ENCODE results near the gene SEC61A2. TPM values are rescaled to one million over a fixed set of nuclear protein-coding genes. Genes with fewer than 3 reads are reported as not detected.
A peak's percentile ranks its signal among the peaks of the same experiment; 100 is the strongest.

The SEC61A2 gene
- polyA plus RNA-seq, 3 donors = 0.30 to 3.4 (median 0.98) TPM

GRCh38 chr10:12156367-12157123 lies 27.1 kb downstream of the SEC61A2 start:
- no peak overlapping the region for H3K4me2 ChIP-seq (replicated peaks; ENCODE audit: extremely low read depth, low read length, poor library complexity, severe bottlenecking)
- WGBS (ENCODE audit: insufficient coverage) = no CpG with 5 or more reads among the region's 14 CpGs
- no peak overlapping the region for H3K9ac ChIP-seq (ENCODE audit: insufficient read depth, low read length, poor library complexity, severe bottlenecking)
- peaks cover 64% of the 10 kb centered on the region for H4K20me1 ChIP-seq (ENCODE audit: insufficient read depth, low read length)
- peaks cover 16% of the 10 kb centered on the region for H3K4me1 Mint-ChIP-seq
- DNase-seq = no peak
- peaks cover 2 to 11% (median 9%) of the 10 kb centered on the region in 7 donors for H3K9me3 Mint-ChIP-seq
- H3K4me3 Mint-ChIP-seq = peak overlapping the region in 1 of 2 donors; percentile 62
- peaks cover 0 to 4% of the 10 kb centered on the region in 2 donors for H3K36me3 ChIP-seq (replicated peaks in 1 of 2; ENCODE audit: control insufficient read depth in 1 of 2, insufficient read depth in 2 of 2, low read length in 2 of 2)
- H3K36me3 Mint-ChIP-seq = peaks cover 43 to 44% of the 10 kb centered on the region in 2 donors
- intact Hi-C loops (cut with micrococcal nuclease) = no loop called here
- no peak for TF ChIP-seq CTCF (IDR thresholded peaks at IDR 0.05)
- H3K79me2 ChIP-seq (ENCODE audit: insufficient read depth, low read length) = no peaks in the 10 kb centered on the region
- no peak overlapping the region for H3K4me3 ChIP-seq (replicated peaks in 1 of 3; ENCODE audit: low read depth in 2 of 3, low read length in 3 of 3)
- H3K27ac ChIP-seq (ENCODE audit: low read depth in 1 of 2, low read length in 2 of 2) = no peak overlapping the region
- no peak overlapping the region for H2AFZ ChIP-seq (ENCODE audit: insufficient read depth, low read depth, low read length, poor library complexity, severe bottlenecking)
- peaks cover 18 to 22% of the 10 kb centered on the region in 2 donors for H3K4me1 ChIP-seq (ENCODE audit: control insufficient read depth in 1 of 2, insufficient read depth in 2 of 2, low read length in 2 of 2)
- peaks cover 0 to 11% of the 10 kb centered on the region in 2 donors for H3K9me3 ChIP-seq (replicated peaks in 1 of 2; ENCODE audit: control insufficient read depth in 1 of 2, insufficient read depth in 1 of 2, low read length in 2 of 2)
- H3K27me3 ChIP-seq (ENCODE audit: control insufficient read depth in 2 of 2, insufficient read depth in 2 of 2, low read length in 2 of 2) = peaks cover 60 to 84% of the 10 kb centered on the region in 2 donors
- peaks cover 83 to 89% (median 87%) of the 10 kb centered on the region in 3 donors for H3K27me3 Mint-ChIP-seq (ENCODE audit: low read depth in 3 of 3)
- H3K27ac Mint-ChIP-seq = no peak overlapping the region

GRCh38 chr10:12158111-12158510 lies 28.6 kb downstream of the SEC61A2 start:
- H3K27me3 ChIP-seq (ENCODE audit: control insufficient read depth in 2 of 2, insufficient read depth in 2 of 2, low read length in 2 of 2) = peaks cover 71 to 84% of the 10 kb centered on the region in 2 donors
- WGBS (ENCODE audit: insufficient coverage) = no CpG with 5 or more reads among the region's 3 CpGs
- intact Hi-C loops (cut with micrococcal nuclease) = no loop called here
- H3K27me3 Mint-ChIP-seq (ENCODE audit: low read depth in 3 of 3) = peaks cover 85 to 89% (median 88%) of the 10 kb centered on the region in 3 donors
- H3K27ac Mint-ChIP-seq = peak overlapping the region in 3 of 7 donors; percentile 5 to 76 (median 68)
- H3K9ac ChIP-seq (ENCODE audit: insufficient read depth, low read length, poor library complexity, severe bottlenecking) = no peak overlapping the region
- peaks cover 16% of the 10 kb centered on the region for H3K4me1 Mint-ChIP-seq
- peak; percentile 49 to 92 (median 55) for DNase-seq
- no peak for TF ChIP-seq CTCF (IDR thresholded peaks at IDR 0.05)
- no peak overlapping the region for H3K27ac ChIP-seq (ENCODE audit: low read depth in 1 of 2, low read length in 2 of 2)
- H3K36me3 Mint-ChIP-seq = peaks cover 49 to 52% of the 10 kb centered on the region in 2 donors
- no peak overlapping the region for H3K4me3 ChIP-seq (replicated peaks in 1 of 3; ENCODE audit: low read depth in 2 of 3, low read length in 3 of 3)
- H3K79me2 ChIP-seq (ENCODE audit: insufficient read depth, low read length) = no peaks in the 10 kb centered on the region
- peaks cover 2 to 11% (median 8%) of the 10 kb centered on the region in 7 donors for H3K9me3 Mint-ChIP-seq
- peaks cover 0 to 9% of the 10 kb centered on the region in 2 donors for H3K36me3 ChIP-seq (replicated peaks in 1 of 2; ENCODE audit: control insufficient read depth in 1 of 2, insufficient read depth in 2 of 2, low read length in 2 of 2)
- H4K20me1 ChIP-seq (ENCODE audit: insufficient read depth, low read length) = peaks cover 77% of the 10 kb centered on the region
- no peak overlapping the region for H3K4me2 ChIP-seq (replicated peaks; ENCODE audit: extremely low read depth, low read length, poor library complexity, severe bottlenecking)
- peaks cover 0 to 11% of the 10 kb centered on the region in 2 donors for H3K9me3 ChIP-seq (replicated peaks in 1 of 2; ENCODE audit: control insufficient read depth in 1 of 2, insufficient read depth in 1 of 2, low read length in 2 of 2)
- H3K4me3 Mint-ChIP-seq = peak overlapping the region in 1 of 2 donors; percentile 55
- peaks cover 18 to 22% of the 10 kb centered on the region in 2 donors for H3K4me1 ChIP-seq (ENCODE audit: control insufficient read depth in 1 of 2, insufficient read depth in 2 of 2, low read length in 2 of 2)
- no peak overlapping the region for H2AFZ ChIP-seq (ENCODE audit: insufficient read depth, low read depth, low read length, poor library complexity, severe bottlenecking)

All from CD14-positive monocyte (primary cell).